GM12892 (cell line): ENCODE results near the gene MAD2L2.

Experiments used
- POLR2A ChIP-seq: IDR thresholded peaks from 2 replicates; pipeline ENCODE4 v1.6.1; 2011; ENCODE audit warnings: low read depth, low read length, control low read depth
- POLR2AphosphoS5 ChIP-seq: IDR thresholded peaks from 2 replicates; pipeline ENCODE4 v1.6.1; 2011; ENCODE audit warnings: low read depth, low read length, control low read depth
- TAF1 ChIP-seq: IDR thresholded peaks from 2 replicates; pipeline ENCODE4 v1.6.1; 2011; ENCODE audit warnings: low read depth, mild to moderate bottlenecking, control low read depth, low read length, borderline replicate concordance

- no peak for TF ChIP-seq POLR2A
- TF ChIP-seq TAF1 = no peak
- no peak for TF ChIP-seq POLR2AphosphoS5
Measured at GRCh38 chr1:11714831-11715575, 34.1 kb upstream of the MAD2L2 start.
